Ishikawa (cell line): ENCODE results near the gene RBM10.

Experiments
- CEBPB ChIP-seq: IDR thresholded peaks from 2 replicates; pipeline ENCODE4 v1.6.1; 2012
- CREB1 ChIP-seq: IDR thresholded peaks from 2 replicates; pipeline ENCODE4 v1.6.1; 2012; ENCODE audit warnings: low read depth
- EGR1 ChIP-seq: IDR thresholded peaks from 2 replicates; pipeline ENCODE4 v1.6.1; 2012
- EP300 ChIP-seq: IDR thresholded peaks from 2 replicates; pipeline ENCODE4 v1.6.1; 2012; ENCODE audit warnings: borderline replicate concordance
- FOXM1 ChIP-seq: IDR thresholded peaks from 2 replicates; pipeline ENCODE4 v1.6.1; 2012; ENCODE audit warnings: low read depth, borderline replicate concordance
- MAX ChIP-seq: IDR thresholded peaks from 2 replicates; pipeline ENCODE4 v1.6.1; 2012
- NFIC ChIP-seq: IDR thresholded peaks from 2 replicates; pipeline ENCODE4 v1.6.1; 2012
- RAD21 ChIP-seq: IDR thresholded peaks from 2 replicates; pipeline ENCODE4 v1.6.1; 2012; ENCODE audit warnings: low read depth
- REST ChIP-seq: IDR thresholded peaks from 2 replicates; pipeline ENCODE4 v1.6.1; 2012; ENCODE audit warnings: low read depth, mild to moderate bottlenecking
- TAF1 ChIP-seq: IDR thresholded peaks from 2 replicates; pipeline ENCODE4 v1.6.1; 2012; ENCODE audit warnings: low read depth, mild to moderate bottlenecking
- TCF12 ChIP-seq: IDR thresholded peaks from 2 replicates; pipeline ENCODE4 v1.6.1; 2012; ENCODE audit warnings: low read depth
- TEAD4 ChIP-seq: IDR thresholded peaks from 2 replicates; pipeline ENCODE4 v1.6.1; 2012
- USF1 ChIP-seq: IDR thresholded peaks from 2 replicates; pipeline ENCODE4 v1.6.1; 2012
- YY1 ChIP-seq: IDR thresholded peaks from 2 replicates; pipeline ENCODE4 v1.6.1; 2012; ENCODE audit warnings: low read depth
- ZBTB7A ChIP-seq: IDR thresholded peaks from 2 replicates; pipeline ENCODE4 v1.6.1; 2012; ENCODE audit warnings: low read depth

RBM10 gene

GRCh38 chrX:47179221-47179927 lies 34.4 kb downstream of the RBM10 start:
- TF ChIP-seq RAD21 (no peak), CREB1 (no peak), REST (no peak), TAF1 (no peak), CEBPB (no peak), NFIC (no peak), FOXM1 (no peak), MAX (no peak), EP300 (no peak)

GRCh38 chrX:47179928-47180255 lies 34.9 kb downstream of the RBM10 start:
- TF ChIP-seq MAX = no peak
- TF ChIP-seq TCF12 = no peak
- no peak for TF ChIP-seq TEAD4
- TF ChIP-seq REST = no peak

GRCh38 chrX:47180346-47180745 lies 35.3 kb downstream of the RBM10 start:
- TF ChIP-seq USF1 = no peak
- TF ChIP-seq NFIC = no peak
- no peak for TF ChIP-seq CREB1
- TF ChIP-seq RAD21 = no peak
- no peak for TF ChIP-seq EGR1
- TF ChIP-seq FOXM1 = no peak
- no peak for TF ChIP-seq REST
- no peak for TF ChIP-seq MAX
- no peak for TF ChIP-seq EP300
- no peak for TF ChIP-seq CEBPB

GRCh38 chrX:47181301-47181700 lies 36.3 kb downstream of the RBM10 start:
- TF ChIP-seq RAD21 = no peak
- TF ChIP-seq MAX = no peak
- TF ChIP-seq EGR1 = no peak
- TF ChIP-seq TCF12 = no peak
- no peak for TF ChIP-seq ZBTB7A
- TF ChIP-seq YY1 = no peak
- TF ChIP-seq USF1 = no peak
- TF ChIP-seq CREB1 = no peak
- TF ChIP-seq CEBPB = no peak
- no peak for TF ChIP-seq TAF1
- no peak for TF ChIP-seq FOXM1
- no peak for TF ChIP-seq NFIC
- no peak for TF ChIP-seq REST
- no peak for TF ChIP-seq EP300
- TF ChIP-seq TEAD4 = no peak
